NB4 (cell line): ENCODE measurements around the gene NGFR.

ENCODE experiments used
- DNase-seq: peaks from one replicate; pipeline ENCODE4 v3.0.0; 2010; ENCODE audit warnings: low read depth
- H3K4me3 ChIP-seq: one replicate; pipeline ENCODE4 v1.5.1; 2011; ENCODE audit warnings: mild to moderate bottlenecking, low read depth, low read length, moderate library complexity
- CTCF ChIP-seq: IDR thresholded peaks from one replicate; pipeline ENCODE4 v1.5.1; 2012; ENCODE audit warnings: low read depth, low read length
- MAX ChIP-seq: IDR thresholded peaks from 2 replicates; pipeline ENCODE4 v1.6.1; 2011; ENCODE audit warnings: low read depth, low read length
- MYC ChIP-seq: IDR thresholded peaks from 2 replicates; pipeline ENCODE4 v1.6.1; 2011; ENCODE audit warnings: low read depth, low read length
- POLR2A ChIP-seq: IDR thresholded peaks from 2 replicates; pipeline ENCODE4 v1.6.1; 2011; ENCODE audit warnings: mild to moderate bottlenecking; ENCODE audit not compliant: insufficient read length; ENCODE audit errors: extremely low read depth

NGFR gene

DNA sequence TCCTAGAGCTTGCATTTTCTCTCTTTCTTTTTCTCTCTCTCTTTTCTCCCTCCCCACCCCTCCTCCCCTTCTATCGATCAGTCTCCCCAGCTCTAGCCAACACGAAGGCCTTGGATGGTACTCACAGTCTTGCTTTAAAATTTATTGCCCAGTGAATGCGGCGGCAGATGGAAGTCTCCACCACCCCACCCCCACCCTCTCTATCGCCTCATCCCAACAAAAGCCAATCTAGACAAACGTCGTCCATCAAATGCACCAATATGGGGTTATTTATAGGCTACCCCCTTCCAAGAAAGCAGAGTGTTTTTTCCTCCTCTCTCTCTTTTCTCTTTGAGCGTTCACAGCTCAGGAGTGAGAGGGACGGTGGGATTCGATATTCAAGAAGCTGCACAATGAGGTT, 10.5 kb upstream of the NGFR start:
- DNase-seq = no peak
- H3K4me3 ChIP-seq = no peak overlapping the region
- TF ChIP-seq MYC = no peak
- TF ChIP-seq POLR2A = no peak
- TF ChIP-seq CTCF = no peak
- no peak for TF ChIP-seq MAX

DNA sequence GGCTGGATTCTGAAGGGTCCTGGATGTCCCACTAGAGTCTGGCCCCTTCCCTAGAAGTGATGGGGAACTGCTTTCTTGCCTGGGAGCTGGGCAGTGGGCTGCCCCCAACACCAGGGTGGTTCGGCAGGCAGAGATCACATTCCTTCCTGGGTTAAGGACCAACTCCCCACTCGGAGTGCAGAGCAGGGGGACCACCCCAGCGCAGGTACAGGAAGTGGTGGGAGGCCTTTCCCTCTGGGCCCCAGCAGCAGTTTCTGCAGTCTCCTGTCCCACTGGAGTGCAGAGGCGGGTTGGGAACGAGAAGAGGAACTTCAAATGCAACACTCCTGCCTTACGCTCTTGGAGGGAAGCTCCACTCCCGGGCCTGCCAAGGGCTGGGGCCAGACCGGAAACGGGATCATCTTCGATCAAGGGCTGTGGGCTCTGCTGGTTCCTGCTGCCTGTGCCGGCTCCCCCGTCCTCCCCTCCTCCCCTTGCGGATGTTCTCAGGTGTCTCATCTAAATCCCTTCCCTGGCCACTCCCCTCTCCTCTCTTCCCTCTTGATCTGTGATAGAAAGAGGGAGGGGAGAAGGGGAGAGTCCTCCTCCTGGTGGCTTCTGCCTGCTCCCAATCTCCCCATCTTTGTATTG, 9.0 kb upstream of the NGFR start:
- DNase-seq = peak; percentile 48
- TF ChIP-seq MAX = no peak
- no peak for TF ChIP-seq POLR2A
- no peak for TF ChIP-seq CTCF
- TF ChIP-seq MYC = no peak
- no peak overlapping the region for H3K4me3 ChIP-seq

DNA sequence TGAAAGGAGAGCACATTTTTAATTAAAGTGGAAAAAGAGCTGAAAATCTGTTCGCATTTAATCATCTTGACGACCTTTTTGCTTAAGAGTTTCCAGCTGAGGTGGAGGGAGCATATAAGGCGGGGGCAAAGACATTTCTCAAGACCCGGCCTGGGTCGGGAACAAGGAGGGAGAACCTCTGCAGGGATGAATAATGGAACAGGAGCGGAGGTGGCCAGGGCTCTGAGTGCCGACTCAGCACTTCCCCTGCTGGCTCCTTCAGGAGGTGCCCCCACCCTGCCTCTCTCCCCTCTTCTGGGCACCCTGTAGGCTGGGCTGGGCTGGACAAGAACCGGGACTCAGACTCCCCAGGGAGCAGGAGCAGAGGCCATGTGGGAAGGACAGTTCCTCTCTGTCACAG, 7.9 kb upstream of the NGFR start:
- no peak for DNase-seq
- TF ChIP-seq MAX (no peak), CTCF (no peak), MYC (no peak), POLR2A (no peak)
- H3K4me3 ChIP-seq = no peak overlapping the region

- no peak for DNase-seq
- TF ChIP-seq POLR2A (no peak), CTCF (no peak), MAX (no peak), MYC (no peak)
- no peak overlapping the region for H3K4me3 ChIP-seq
These were observed 6.5 kb upstream of the NGFR start for GRCh38 chr17:49488612-49489011.

GRCh38 chr17:49489348-49489747, 5.7 kb upstream of the NGFR start:
- DNase-seq = no peak
- H3K4me3 ChIP-seq = no peak overlapping the region
- no peak for TF ChIP-seq MAX
- TF ChIP-seq MYC = no peak
- TF ChIP-seq CTCF = no peak
- no peak for TF ChIP-seq POLR2A
